SIG-M5 treated with dmso at 0.1 percent for 504 hours (cell line): ENCODE results near the gene IL22RA1.
A peak's percentile ranks its signal among the peaks of the same experiment; 100 is the strongest.

Source experiments
- DNase-seq: peaks from one replicate; lab custom pipeline; 2025; ENCODE audit not compliant: unreplicated experiment; lab: John Stamatoyannopoulos, UW

Gene IL22RA1

DNA sequence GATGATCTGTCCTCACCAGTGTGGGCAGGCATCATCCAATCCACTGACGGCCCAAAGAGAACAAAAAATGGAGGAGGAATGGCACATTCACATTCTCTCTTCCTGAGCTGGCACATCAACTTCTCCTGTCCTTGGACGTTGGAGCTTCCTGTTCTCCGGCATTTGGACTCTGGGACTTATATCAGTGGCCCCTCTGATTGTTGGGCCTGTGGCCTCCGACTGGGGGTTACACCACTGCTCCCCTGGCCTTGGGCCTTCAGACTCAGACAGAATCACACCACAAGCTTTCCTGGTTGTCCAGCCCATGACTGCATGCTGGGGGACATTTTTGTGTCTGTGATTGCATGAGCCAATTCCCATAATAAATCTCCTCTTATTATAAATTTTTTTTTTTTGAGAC lies 24.1 kb upstream of the IL22RA1 start:
- DNase-seq: no peak

DNA sequence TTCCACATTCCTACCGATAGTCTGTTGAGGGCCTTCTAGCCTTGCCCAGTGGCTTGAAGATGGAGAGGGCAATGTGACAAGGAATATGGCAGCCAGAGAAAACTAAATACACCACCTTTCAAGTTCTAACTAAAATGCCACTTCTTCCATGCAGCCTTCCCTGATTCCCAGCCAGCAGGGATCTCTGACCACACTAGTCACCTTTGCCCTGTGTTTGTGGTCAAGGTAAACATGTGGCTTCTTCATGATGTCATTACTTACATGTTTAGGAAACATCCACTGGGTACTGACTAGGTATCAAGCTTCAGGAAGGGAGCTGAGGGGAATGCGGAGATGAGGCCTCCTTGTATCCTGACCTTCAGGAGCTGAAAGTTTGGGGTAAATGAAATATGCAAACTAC lies 22.6 kb upstream of the IL22RA1 start:
- DNase-seq: no peak

DNA sequence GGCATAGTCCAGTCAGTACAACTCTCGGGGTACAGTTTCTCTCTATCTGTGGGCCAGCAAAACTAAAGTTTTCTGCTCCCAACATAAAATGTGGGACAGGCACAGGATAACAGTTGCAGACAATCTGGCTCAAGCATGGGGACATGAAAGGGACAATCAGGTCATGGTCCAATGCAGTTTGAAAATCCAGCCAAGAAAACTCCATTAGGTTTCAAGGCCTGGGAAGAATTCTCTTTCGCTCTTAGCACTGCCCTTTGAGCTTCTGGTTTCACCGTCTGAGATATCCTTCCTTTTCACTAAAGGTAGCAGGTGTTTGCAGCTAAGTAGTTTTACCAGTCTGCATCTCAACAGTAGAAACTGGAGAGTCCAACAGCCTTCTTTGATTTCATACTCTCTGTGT lies 21.1 kb upstream of the IL22RA1 start:
- no peak for DNase-seq

DNA sequence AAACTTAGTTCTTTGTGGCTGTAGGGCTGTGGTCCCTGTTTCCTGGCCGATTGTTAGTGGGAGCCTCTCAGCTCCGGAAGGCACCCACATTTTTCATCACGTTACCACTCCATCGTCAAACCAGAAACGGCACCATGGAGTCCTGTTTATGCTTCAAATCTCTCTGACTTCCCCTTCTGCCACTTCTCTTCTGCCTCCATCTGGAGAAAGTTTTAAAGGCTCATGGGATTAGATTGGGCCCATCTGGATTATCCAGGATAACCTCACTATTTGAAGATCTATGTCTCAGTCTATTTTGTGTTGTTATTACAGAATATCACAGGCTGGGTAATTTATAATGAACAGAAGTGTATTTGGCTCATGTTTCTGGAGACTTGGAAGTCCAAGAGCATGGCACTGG lies 19.3 kb upstream of the IL22RA1 start:
- DNase-seq: no peak

DNA sequence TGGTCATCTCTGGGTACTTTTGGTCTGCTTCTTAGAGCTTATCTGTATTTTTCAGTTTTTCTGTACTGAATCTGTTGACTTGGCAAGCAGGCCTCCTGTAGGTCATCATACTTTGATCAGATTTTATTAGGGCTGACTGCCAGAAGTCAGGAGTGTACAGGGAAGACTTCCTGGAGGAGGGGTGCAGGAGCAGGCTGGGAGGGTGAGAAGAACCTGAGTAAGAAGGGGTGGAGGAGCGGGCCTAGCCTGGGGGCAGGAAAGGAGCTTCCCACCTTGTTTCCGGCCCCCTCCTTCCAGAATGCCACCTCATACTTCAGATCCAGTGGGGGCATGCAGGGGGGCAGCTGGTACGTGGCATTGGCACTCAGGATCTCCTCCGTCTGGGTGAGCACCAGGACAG lies 18.3 kb upstream of the IL22RA1 start:
- DNase-seq: no peak

DNA sequence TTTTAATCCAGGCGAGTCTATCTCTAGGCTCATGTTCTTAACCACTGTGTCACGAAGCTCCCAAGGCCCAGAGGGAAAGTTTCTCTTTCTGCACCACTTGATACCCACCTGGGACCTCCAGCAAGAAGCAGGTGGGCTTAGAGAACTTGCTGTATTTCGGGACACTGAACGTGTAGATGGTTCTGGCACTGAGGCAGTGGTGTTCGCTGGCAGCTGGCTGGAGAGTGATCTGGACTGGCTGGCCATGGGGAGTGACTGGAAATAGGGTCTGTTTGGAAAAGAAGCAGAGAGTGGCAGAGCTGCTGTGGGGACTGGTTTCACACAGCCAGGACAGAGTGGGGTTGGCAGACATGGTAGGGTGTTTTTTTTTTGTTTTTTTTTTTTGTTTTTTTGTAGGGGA lies 16.4 kb upstream of the IL22RA1 start:
- no peak for DNase-seq

DNA sequence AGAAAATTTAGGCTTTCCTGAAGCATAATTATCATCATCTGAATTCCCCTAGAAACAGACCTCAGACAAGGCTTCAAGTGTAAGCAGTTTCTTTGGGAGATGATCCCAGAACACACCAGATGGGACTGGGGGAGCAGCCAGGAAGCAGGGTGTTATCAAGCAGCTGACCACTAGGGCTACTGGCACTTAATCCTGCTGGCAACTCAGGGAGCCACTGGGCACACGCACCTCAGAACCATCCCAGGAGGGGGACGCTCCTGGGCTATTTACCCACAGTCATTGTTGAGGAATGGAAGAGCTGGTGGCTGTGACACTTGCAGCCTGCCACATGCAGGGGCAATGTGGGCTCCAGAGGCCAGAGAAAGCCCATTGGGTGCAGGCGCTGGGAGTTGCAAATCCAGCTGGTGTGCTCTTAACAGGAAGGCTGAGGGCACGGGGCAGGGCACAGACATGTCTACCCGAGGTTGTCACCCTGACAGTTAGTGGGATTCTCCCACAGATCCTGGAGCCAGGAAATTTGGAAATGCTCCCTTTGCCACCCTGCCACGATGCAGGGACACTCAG lies 15.1 kb upstream of the IL22RA1 start:
- DNase-seq: no peak

DNA sequence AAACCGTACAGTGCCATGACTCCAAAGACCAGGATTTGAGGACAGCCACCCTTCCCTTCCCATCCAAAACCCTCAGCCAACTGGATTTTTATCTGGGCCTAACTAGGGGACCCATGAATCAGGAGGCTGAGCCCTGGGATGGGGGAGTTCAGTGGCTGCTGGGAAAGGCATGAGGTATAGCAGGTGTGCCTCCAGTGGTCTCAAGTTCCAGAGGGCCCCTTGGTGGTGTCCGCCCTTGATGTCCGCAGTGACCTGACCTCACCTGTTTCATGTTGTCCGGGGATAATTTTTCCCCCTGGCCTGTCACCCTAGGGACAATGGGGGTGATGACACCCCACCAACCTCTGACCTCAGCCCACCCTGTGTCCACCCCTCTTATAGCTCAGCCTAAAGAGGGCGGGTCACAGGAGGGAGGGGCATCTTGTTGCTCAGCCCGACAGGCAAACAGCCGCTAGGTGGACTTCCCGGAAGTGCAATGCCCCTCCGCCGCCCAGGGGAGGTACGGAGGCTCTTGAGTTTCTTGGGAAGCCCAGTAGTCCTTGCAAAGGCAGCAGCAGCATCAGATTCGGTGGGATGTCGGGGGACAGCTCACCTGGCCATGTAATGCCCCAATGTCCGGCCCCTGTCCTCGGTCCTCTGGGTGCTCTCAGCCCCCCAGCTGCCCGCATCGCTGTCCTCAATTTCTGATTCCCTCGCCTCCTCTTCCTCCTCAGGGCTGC lies 13.8 kb upstream of the IL22RA1 start:
- DNase-seq: no peak

DNA sequence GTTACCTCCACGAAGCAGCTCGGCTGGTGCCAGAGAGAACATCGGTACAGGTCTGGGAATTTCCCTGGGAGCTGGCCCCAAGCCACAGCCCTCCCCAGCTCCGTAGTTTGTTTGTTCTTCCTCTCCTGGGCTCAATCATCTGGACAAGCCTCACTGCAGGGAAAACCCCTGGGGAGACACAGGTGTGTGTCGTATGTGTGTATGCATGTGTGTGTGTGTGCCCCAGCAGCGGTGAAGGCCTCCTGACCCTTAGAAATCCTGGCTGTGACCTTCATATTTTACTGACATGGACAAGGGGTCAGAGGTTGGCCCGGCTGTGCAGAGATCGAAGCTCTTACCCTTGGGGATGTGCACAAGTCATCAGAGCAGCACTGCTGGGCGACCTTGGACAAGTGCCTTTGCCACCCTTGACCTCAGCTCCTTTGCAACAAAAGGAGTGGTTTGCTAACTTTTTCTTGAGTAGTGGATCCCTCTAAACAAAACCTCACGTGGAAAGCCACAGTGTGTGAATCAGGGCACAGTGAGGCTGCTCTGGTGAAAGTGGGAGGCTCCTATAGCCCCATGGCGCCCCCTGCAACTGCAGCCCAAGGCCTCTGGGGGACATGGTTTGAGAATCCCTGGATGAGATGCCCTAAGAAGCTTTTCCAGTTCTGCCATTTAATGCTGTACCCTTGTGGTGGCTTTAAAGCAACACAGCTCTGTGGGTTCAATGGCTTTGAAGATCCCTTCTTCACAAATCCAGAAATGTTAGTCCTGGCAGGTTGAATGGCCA lies 12.3 kb upstream of the IL22RA1 start:
- DNase-seq: no peak

DNA sequence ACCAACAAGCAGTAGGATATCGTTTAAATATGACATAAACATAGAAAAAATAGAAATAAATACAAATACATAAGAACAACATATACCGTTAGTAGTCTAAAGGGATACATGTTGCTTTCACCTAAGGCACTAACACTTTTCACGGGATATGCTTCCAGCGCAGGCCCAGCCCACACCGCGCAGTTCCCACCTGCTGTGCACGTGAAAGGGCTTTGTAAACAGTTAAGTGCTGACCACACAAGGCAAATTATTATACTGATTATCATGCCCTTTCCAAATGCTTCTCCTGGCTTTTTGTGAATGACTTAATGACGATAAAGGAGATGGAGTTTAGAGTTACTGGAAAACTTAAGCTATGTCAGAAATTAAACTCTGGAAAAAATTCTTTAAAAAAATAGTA lies 11.3 kb upstream of the IL22RA1 start:
- DNase-seq: no peak

DNA sequence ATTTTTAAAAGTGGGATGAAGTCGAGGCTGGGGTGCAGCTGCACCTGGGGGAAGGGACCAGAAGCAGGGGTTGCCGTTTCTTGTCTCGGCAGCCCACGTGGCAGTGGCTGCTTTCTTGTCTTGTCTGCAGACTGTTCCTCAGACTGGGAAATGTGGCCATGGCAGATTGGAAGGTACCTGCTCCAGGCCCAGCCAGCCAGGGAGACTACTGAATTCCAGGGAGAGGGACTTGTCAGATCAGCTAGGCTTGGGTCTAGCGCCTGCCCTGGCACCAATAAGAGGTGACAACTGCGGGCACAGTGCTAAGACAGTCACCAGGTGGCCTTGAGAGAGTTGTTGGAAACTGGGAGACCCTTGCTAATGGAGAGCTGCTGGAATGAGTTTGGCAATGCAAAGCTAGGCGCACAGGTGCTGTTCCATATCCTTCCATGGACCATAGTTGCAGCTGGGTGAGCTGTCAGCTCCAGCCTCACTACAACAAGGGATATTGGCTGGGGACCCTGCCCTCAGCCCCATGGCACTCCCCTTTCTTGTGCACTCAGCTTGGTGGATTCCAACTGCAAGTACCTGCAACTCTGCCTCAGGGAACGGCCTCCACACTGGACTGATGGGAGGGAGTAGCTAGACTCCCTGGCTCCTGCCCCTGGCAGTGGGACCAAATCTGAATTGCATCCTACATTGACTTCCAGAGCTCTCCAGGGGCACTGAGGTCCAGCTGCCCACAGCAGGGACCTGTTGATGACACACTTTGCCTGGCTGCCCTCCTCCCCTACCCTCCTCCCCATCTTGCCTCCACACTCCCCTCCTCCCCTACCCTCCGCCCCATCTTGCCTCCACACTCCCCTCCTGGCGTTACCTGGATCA lies 9.9 kb upstream of the IL22RA1 start:
- DNase-seq: no peak

DNA sequence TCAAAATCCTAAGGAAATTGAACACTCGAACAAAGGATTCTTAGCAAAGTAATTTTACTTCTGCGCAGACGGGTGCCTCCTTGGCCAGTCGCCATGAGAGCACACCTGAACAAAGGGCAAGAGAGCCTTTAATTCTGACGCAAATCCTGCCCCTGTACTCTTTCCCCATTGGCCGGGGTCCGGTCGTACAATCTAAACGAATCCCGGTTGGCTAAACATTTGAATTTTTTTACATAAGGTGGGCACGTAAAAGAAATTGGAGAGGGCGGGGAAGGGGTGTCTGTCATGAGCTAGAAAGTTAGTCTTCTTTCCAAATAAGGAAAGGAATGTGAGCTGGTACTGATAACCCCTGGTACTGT lies 8.2 kb upstream of the IL22RA1 start:
- no peak for DNase-seq

DNA sequence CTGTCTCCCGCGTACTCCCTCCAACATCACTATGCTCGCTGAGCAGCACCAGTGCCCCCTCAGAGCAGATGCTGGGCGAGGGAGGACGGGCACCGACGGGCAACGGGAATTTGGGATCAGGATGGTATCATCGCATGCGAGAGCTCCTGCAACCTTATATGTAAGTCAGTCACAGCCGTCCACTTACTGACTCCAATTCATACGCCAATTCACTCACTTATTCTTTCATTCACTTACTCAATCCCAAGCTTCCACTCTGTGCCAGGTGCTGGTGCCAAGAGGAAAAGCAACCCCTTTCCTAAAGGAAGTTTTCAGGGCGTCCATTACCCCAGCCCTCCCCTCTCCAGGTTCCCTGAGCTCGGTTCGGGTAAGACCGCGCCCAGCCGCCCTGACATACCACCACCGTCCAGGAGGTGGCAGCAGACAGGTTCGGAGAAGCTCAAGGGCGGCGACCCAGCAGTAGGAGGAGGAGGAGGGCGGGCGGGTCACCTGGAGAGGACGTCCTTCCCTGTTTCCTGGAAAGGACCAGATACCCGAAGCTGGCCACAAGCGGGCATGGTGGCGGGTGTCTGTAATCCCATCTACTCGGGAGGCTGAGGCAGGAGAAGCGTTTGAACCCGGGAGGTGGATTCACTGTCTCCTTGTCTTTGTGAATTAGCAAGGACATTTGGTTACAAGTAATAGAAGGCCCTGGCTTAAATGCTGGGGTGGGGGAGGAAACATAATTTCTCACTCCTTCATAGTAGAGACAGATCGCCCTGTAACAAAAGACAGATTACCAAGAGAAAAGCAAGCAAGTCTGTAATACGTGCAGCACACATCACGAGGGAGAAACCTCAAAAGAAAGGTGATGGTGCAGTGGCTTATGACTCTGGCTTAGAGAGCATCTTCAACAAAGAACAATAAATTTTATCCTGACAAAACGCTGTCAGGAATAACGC lies 7.6 kb upstream of the IL22RA1 start:
- peak; percentile 41 for DNase-seq

DNA sequence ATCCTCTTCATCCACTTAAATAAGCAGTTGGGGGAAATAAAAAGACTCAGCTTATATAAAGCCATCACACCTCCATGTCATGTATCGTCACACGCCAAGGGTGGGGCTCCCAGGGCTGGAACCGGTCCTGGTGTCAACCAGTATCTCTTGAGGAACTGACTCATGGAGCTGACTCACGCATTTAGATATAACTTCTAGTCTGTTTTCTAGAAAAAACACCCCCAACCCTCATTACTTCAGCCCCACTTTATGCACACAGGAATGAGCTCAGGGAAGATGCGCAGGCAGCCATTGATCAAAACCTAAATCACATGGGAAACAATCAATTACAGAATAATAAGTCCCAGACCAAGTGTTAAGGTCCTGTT lies 6.9 kb upstream of the IL22RA1 start:
- no peak for DNase-seq

DNA sequence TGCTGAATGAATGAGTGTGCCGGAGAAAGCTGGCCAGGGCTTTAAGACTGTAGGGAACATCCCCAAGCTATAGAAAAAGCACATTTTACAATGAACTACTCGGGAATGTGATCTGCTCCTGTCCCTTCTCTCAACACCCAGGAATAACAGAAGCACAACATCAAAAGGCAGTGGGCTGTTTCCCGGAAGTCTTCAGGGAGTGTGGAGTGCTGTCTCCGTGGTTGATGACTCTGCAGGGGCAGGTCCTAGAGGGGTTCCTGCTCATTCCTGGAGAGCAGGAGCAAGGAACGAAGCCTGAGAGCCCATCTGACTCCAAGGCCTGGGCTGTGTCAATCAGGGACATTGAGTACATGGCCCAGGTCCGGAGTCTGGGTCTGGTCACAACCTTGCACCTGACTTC lies 4.9 kb upstream of the IL22RA1 start:
- DNase-seq: no peak

DNA sequence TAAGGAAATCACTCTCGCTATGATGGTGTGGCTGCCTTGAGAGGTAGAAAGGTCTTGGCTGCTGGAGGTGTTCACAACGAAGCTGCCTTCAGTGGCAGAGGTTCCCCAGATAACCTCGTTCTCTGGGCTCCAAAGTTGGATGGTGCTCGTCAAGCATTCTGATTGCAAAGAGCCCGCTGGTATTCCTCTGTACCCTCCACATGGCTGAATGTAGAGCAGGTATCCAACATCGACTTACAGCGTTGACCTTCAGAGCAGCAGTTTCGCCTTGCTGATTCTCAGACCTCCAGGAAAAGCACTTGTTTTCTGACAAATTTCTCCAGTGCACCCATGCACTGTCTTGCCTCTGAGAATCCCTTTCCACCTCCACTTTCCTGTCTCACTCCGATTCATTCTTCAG lies 4.3 kb upstream of the IL22RA1 start:
- DNase-seq: no peak

DNA sequence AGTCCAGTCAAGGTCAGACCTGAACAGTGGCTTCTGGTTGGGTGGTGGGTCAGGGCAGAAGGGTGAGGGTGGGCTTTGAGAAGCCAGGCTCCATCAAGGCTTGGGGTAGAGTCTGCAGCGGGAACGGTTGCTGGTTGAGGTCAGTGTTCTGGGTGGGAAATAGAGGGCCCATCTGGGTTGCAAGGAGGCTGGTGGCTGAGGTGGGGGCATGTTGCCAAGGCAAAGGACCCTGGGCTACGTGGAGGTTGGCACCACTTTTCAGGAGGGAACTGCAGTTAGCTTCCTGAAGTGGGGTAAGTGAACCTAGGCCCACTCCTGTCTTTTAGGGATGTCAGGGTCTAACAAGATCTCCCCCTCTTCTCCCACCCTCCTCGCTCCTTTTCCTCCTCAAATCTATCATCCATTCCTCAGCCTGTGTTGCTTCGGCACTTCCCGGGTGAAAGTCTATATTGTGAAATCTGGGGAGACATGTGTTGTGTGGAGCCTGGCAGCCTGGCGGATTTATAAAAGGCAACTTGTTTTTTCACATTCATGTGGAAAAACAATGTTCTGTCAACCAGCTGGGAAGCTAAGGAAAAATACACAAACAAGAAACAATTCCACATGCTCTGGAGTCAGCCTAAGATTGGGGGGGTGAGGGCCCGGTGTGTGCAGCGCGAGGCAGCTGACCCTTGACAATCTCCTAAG lies 1.5 kb downstream of the IL22RA1 start:
- no peak for DNase-seq

DNA sequence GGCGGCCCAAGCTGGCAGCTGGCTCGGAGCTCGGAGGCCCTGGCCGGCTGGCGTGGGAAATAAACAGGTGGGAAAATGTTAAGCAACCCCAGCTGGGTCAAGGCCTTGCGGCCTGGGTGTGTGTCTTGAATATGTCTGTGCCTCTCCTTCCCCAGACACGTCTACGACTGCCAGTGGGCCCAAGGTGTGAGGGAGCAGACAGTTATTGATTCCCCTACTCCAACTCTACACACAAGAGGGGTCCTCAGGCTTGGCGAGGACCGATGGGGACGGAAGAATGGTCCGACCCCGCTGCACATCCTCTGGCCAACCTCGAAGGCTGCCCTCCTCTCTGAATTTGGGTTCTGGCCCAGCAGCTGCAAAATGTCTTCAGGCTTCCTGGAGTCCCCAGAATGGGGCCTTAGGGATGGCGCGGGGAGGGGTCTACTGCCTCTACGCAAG lies 2.2 kb downstream of the IL22RA1 start:
- DNase-seq: no peak

DNA sequence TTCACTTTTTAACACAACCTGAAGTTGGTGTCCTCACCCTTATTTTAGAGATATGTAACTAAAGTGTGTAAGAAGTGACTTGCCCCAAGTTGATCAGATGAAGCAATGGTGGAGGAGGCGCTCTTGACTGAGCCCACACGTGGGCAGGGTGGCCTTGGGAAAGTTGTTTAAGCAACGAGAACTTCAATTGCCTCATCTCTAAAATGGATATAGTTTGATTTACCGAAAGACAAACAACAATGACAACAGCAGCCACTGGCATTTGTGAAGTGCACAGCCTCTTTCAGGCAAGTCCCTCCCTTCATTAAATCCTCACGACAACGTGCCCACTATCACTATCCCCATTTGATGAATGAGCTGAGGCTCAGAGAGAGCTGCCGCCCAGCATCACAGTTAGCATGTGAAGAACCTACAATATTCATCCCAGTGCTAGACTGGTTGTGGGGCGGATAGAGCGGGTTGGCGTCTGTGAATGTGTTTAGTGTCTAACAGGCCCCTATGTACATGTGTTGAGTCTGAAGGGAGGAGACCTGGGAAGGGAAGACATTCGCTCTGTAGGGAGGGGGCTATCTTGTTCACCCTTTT lies 3.0 kb downstream of the IL22RA1 start:
- no peak for DNase-seq

DNA sequence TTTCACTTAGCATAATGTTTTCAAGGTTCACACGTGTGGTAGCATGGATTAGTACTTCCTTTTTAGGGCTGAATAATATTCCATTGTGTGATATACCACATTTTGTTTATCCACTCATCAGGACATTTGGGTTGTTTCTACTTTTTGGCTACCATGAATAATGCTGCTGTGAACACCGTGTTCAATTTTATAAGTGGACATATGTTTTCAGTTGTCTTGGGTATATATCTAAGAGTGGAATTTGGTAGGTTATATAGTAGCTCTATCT lies 3.8 kb downstream of the IL22RA1 start:
- no peak for DNase-seq
